HG03575 (cell line): Measurements from ENCODE around the gene FURIN.
"Not testable (repeated sequence)": the region's sequence is repeated elsewhere in the genome, so short reads cannot be mapped to it uniquely, and the experiment has no call there.

Experiments
- ATAC-seq: cut with Tn5 transposase; IDR thresholded peaks from one replicate; pipeline ENCODE4 v1.9.1; 2021; ENCODE audit not compliant: unreplicated experiment, insufficient number of reproducible peaks, low FRiP score; ENCODE audit errors: extremely low read depth

FURIN gene

GRCh38 chr15:90866161-90866715, 2.1 kb upstream of the FURIN start:
- no peak for ATAC-seq

GRCh38 chr15:90866800-90867199, 1.6 kb upstream of the FURIN start:
- no peak for ATAC-seq

- ATAC-seq = no peak
These were observed 753 bp downstream of the FURIN start for GRCh38 chr15:90869140-90869541.

GRCh38 chr15:90869601-90870353, 1.4 kb downstream of the FURIN start:
- no peak for ATAC-seq

GRCh38 chr15:90870354-90871138, 2.2 kb downstream of the FURIN start:
- ATAC-seq = no peak

- no peak for ATAC-seq
These were observed 2.8 kb downstream of the FURIN start for GRCh38 chr15:90871139-90871715.

GRCh38 chr15:90871716-90872485, 3.5 kb downstream of the FURIN start:
- ATAC-seq = no peak

GRCh38 chr15:90872486-90873184, 4.2 kb downstream of the FURIN start:
- no peak for ATAC-seq

- ATAC-seq = no peak
These were observed 5.2 kb downstream of the FURIN start for GRCh38 chr15:90873488-90873997.

GRCh38 chr15:90873998-90874605, 5.7 kb downstream of the FURIN start:
- ATAC-seq = no peak

- ATAC-seq = not testable (repeated sequence)
These were observed 6.6 kb downstream of the FURIN start for GRCh38 chr15:90874986-90875385.

- ATAC-seq = no peak
These were observed 7.2 kb downstream of the FURIN start for GRCh38 chr15:90875549-90875981.

- no peak for ATAC-seq
These were observed 7.7 kb downstream of the FURIN start for GRCh38 chr15:90876046-90876445.

- no peak for ATAC-seq
These were observed 8.3 kb downstream of the FURIN start for GRCh38 chr15:90876512-90877170.

GRCh38 chr15:90877315-90877714, 8.9 kb downstream of the FURIN start:
- no peak for ATAC-seq

- no peak for ATAC-seq
These were observed 9.6 kb downstream of the FURIN start for GRCh38 chr15:90877996-90878395.

- no peak for ATAC-seq
These were observed 10.3 kb downstream of the FURIN start for GRCh38 chr15:90878660-90879059.
